ENCODE results near the gene DEPDC1. TPM values are rescaled to one million over a fixed set of nuclear protein-coding genes. Genes with fewer than 3 reads are reported as not detected.
A peak's percentile ranks its signal among the peaks of the same experiment; 100 is the strongest.
"Not testable (repeated sequence)": the region's sequence is repeated elsewhere in the genome, so short reads cannot be mapped to it uniquely, and the experiment has no call there.

DEPDC1 gene
- total RNA-seq, 1 donor from 2014 or later: 0.17 TPM

- intact Hi-C loops (cut with DNase I): no loop called here
- ATAC-seq: no peak
- Histone ChIP-seq H3K27ac (no peak overlapping the region), H3K4me1 (peaks cover 13% of the 10 kb centered on the region), H3K36me3 (no peaks in the 10 kb centered on the region), H3K4me3 (peak overlapping the region; percentile 74), H3K27me3 (no peaks in the 10 kb centered on the region), H3K9me3 (no peaks in the 10 kb centered on the region)
- no peak for DNase-seq
- TF ChIP-seq CTCF (IDR thresholded peaks at IDR 0.05): no peak
Measured at GRCh38 chr1:68497358-68497698, 446 bp upstream of the DEPDC1 start.

- H3K27me3 ChIP-seq: no peaks in the 10 kb centered on the region
- H3K9me3 ChIP-seq: no peaks in the 10 kb centered on the region
- ATAC-seq: no peak
- intact Hi-C loops (cut with DNase I): no loop called here
- H3K27ac ChIP-seq: no peak overlapping the region
- H3K4me1 ChIP-seq: peaks cover 13% of the 10 kb centered on the region
- H3K36me3 ChIP-seq: no peaks in the 10 kb centered on the region
- peak overlapping the region; percentile 74 for H3K4me3 ChIP-seq
- no peak for DNase-seq
- no peak for TF ChIP-seq CTCF (IDR thresholded peaks at IDR 0.05)
Measured at GRCh38 chr1:68495968-68496679, 758 bp downstream of the DEPDC1 start.

DNA sequence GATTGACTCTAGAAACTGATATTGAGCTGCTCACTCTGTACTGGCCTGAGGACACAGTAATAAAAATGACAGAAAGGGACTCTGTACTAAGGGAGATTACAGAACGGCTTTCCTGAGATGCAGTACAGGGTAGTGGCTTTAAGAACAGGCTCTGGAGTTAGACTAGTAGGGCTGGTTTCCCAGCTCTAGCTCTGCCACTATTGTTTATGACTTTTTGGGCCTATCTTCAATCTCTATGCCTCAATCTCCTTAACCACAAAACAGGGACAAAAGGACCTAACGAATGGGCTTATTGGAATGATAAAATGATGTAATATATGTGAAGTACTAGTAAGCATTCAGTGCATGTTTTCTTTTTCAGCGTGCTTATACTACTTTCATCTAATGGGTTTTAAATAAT lies 1.4 kb downstream of the DEPDC1 start:
- Histone ChIP-seq H3K27ac (no peak overlapping the region), H3K4me3 (no peak overlapping the region), H3K4me1 (peaks cover 13% of the 10 kb centered on the region), H3K27me3 (no peaks in the 10 kb centered on the region), H3K9me3 (no peaks in the 10 kb centered on the region), H3K36me3 (no peaks in the 10 kb centered on the region)
- ATAC-seq (no peak), DNase-seq (no peak)
- intact Hi-C loops (cut with DNase I): no loop called here
- TF ChIP-seq CTCF (IDR thresholded peaks at IDR 0.05): no peak

DNA sequence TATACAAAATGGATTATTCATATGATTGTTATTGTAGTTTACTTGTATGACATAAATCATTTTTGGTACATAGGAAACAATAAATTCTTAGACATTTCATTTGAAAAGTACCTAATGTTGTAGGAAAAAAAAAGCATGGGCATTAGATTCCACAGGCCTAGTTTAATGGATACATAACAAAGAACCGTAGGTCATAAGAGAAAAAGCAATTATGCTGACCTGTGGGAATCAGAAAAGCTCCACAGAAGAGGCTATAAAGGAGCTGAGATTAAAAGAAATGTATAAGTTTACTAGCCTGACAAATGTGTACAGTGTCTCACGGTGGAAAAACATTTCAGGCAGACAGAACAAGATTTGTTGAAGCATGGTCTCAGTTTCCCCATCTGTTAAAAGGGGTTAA lies 3.7 kb downstream of the DEPDC1 start:
- Histone ChIP-seq H3K27ac (no peak overlapping the region), H3K27me3 (no peaks in the 10 kb centered on the region), H3K9me3 (no peaks in the 10 kb centered on the region), H3K36me3 (no peaks in the 10 kb centered on the region), H3K4me1 (peaks cover 13% of the 10 kb centered on the region), H3K4me3 (no peak overlapping the region)
- ATAC-seq: no peak
- DNase-seq: no peak
- TF ChIP-seq CTCF (IDR thresholded peaks at IDR 0.05): no peak
- intact Hi-C loops (cut with DNase I): no loop called here

DNA sequence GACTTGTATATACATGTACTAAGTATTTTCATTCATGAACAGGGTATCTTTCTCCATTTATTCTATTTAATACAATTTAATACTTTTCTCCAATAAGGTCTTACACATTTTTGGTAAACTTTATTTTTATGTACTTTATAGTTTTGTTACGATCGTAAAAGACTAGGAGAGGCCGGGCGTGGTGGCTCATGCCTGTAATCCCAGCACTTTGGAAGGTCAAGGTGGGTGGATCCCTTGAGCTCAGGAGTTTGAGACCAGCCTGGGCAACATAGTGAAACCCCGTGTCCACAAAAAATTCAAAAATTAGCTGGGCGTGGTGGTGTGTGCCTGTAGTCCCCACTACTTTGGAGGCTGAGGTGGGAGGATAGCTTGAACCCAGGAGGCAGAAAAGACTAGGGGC lies 4.6 kb downstream of the DEPDC1 start:
- H3K4me3 ChIP-seq; H3K9me3 ChIP-seq; intact Hi-C loops (cut with DNase I); H3K36me3 ChIP-seq; H3K4me1 ChIP-seq; ATAC-seq; H3K27me3 ChIP-seq; H3K27ac ChIP-seq; DNase-seq: not testable (repeated sequence)

DNA sequence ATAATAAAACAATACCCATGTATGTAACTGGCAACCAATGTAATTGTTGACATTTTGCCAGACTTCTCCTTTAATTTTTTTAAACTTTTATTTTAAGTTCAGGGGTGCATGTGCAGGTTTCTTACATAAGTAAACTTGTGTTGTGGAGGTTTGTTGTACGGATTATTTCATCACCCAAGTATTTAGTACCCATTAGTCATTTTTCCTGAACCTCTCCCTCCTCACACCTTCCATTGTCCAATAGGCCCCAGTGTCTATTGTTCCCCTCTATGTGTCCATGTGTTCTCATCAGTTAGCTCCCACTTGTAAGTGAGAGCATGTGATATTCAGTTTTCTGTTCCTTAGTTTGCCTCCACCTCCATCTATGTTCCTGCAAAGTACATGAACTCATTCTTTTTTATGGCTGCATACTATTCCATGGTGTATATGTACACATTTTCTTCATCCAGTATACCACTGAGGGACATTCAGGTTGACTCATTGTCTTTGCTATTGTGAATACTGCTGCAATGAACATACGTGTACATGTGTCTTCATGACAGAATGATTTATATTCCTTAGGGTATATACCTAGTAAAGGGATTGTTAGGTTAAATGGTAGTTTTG lies 6.7 kb downstream of the DEPDC1 start:
- no peak for ATAC-seq
- no peak overlapping the region for H3K4me3 ChIP-seq
- H3K4me1 ChIP-seq: no peaks in the 10 kb centered on the region

More for the DNA sequence above, 6.7 kb downstream of the DEPDC1 start:
- Histone ChIP-seq H3K36me3 (no peaks in the 10 kb centered on the region), H3K9me3 (no peaks in the 10 kb centered on the region), H3K27me3 (no peaks in the 10 kb centered on the region), H3K27ac (no peak overlapping the region)
- DNase-seq: no peak
- TF ChIP-seq CTCF (IDR thresholded peaks at IDR 0.05): no peak
- intact Hi-C loops (cut with DNase I): no loop called here
